Anterior cingulate cortex (tissue), 58 donors: ENCODE data around the gene ATE1.
A peak's percentile ranks its signal among the peaks of the same experiment; 100 is the strongest.
"Not testable (repeated sequence)": the region's sequence is repeated elsewhere in the genome, so short reads cannot be mapped to it uniquely, and the experiment has no call there.

ENCODE experiments used
- DNase-seq, 58 donors: peaks; one replicate each; lab custom pipeline; 2025; lab: John Stamatoyannopoulos, UW

ATE1 gene

DNA sequence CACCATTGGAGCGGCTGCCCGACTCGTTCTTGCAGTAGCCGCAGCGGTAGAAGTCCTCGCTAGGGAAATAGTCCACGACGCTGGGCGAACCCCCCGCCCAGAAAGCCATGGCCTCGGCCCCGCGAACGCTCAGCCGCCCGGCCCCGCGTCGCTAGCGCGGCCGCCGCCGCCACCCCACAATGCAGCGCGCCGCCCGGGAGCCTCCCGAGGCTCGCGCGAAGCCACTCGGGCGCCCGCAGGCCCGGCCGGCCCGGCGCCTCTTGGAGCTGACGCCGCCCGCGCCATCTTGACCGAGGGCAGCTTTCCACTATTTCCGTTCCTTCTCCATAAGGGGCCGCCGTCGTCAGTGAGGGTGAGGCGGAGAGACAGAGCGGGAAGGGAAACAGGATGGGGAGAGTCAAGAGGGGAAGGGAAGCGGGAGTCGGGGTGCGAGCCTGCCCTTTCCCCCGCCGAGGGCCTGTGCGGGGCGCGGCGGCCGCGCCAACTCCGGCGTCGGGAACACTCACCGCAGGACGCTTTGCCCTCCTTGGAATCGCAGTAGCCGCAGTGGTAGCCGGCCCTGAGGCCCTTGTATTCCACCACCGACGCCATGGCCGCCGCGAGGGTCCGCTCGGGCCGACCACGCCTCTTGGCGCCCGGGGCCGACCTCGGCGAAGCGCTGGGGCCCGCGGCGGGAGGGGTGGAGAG, at the start of gene ATE1:
Gene ATE1, minus strand, starts transcription at position 191 of the 687 bp plus-strand sequence. Its CDS starts 82 bp downstream, at position 109.
- DNase-seq = peak; percentile 38 to 93 (median 84)

DNA sequence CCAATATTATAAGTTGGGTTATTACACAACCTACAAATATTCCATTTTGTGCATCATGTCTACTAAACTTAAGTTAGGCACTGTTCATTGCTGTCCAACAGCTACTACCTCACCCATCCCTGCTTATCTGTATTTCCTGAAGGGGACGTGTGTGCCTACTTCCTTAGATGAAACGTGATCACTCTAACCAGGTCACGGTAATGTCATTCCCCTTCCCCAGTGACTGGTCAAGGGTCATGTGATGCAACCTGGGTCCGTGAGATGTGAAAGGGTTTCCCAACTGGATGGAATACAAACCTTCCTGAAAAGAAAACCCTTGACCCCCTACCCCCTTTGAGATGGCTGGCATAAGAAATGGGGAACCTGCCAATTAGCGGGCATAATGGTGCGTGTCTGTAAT, 48.8 kb upstream of the ATE1 start:
- no peak for DNase-seq

GRCh38 chr10:121975295-121976086, 47.7 kb upstream of the ATE1 start:
- DNase-seq = peak in 5 of 58 donors; percentile 22 to 56 (median 39)

GRCh38 chr10:121974535-121975294, 46.9 kb upstream of the ATE1 start, which contains the start of gene NSMCE4A:
Gene NSMCE4A, minus strand, starts transcription at chr10:121975217. Its CDS starts 52 bp downstream, at chr10:121975165.
- peak in 56 of 58 donors; percentile 14 to 80 (median 62) for DNase-seq

GRCh38 chr10:121974019-121974534, 46.2 kb upstream of the ATE1 start:
- peak in 1 of 58 donors; percentile 33 for DNase-seq

GRCh38 chr10:121969086-121969485, 41.3 kb upstream of the ATE1 start:
- DNase-seq = not testable (repeated sequence)

GRCh38 chr10:121965996-121966395, 38.2 kb upstream of the ATE1 start:
- DNase-seq = no peak

GRCh38 chr10:121961456-121961855, 33.6 kb upstream of the ATE1 start:
- no peak for DNase-seq

DNA sequence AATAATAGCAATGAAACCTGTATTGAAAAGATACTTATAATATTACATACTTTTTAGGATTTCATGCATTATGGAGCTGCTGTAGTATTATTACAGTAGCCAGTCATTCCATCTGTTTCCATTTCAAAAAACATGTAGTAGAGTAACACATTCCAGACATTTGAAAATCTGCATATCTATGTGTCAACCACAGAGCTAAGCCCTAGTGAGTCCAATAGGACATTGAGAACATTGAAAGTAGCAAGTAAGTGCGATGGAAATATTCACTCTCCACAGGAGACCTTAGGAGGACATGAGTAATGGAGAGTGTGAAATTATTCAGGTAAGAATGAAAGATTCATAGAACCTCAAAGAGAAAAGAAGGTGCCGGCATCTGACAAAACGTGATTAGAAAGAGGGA, 31.8 kb upstream of the ATE1 start:
- DNase-seq = no peak

DNA sequence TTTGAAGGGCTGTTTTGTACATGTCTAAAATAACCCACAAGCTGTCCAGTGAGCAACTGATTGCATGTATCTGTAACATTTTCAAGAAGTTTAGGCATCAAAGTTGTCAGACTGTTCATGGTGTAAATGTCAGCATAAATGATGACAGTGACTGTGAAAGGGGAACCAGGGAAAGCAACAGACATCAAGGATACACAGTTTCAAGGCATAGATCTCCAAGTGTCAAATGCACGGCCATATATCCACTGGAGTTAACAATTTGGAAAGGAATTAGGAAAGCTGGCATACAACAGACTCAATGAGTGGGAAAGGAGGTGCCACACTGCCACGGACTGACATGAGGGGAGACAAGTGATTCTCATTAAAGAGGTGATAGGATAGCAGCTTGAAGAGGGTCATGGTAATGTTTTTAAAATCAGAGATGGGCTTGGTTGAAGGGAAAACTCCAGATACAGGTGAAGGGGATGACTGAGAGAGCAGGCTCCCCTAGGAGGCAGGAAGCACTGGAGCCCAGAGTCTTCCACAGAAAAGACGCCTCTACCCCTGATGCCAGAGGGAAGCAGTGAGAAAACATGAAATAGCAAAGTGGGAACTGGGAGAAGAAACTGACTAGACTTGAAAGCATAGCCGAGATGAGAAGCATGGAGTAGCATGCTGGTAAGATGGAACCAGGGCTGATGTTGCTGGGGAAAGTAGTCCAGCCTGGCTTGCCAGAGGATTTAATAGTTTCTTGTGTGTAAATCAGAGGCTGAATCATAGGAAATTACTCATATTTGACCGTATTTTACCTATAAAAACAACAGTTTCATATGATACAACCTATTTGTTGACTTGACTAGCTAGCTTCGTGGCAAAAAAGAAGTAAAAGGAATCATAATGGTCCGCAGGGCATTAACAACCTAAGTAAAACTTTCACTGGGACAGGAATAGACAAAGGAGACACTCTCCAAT, 28.6 kb upstream of the ATE1 start:
- DNase-seq = no peak

GRCh38 chr10:121952226-121952625, 24.4 kb upstream of the ATE1 start:
- no peak for DNase-seq

DNA sequence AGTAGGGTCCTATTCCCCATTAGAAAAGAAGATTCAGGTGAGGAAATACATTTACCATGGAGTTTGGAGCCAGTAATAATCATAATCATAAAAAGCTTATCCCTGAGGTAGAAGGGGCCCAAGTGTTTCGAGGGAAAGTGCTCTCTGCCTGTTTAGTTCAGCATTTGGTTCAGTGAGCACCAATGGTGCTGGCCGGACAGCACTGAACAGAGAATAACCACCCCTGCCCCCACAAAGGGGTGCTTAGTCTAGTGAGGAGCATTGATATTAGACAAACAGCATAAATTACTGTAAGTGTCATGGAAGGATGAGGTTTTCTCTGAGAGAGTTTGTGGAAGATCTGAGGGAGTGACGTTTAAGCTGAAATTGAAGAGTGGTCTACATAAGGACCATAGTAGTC, 21.6 kb upstream of the ATE1 start:
- no peak for DNase-seq

DNA sequence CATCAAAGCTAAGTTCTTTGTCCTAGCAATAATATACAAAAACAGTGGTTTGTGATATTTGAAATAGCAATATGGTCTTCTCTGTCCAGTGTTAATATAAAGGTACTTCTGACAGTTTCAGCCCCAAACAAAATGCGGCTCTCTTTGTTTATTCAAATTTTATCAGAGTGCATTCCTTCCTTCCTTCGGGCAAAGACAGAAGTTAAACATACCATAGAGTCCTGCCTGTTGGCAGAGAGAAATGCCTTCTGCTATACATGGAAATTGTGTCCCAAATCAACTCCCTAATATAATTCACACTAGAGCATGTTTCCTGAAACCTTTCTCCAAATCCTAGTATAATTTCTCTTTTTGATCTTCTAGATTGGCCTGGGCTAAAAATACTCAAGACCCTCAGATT, 21.2 kb upstream of the ATE1 start:
- DNase-seq = no peak

- DNase-seq = peak in 1 of 58 donors; percentile 19
Observed at GRCh38 chr10:121947343-121948330, 19.8 kb upstream of the ATE1 start.

DNA sequence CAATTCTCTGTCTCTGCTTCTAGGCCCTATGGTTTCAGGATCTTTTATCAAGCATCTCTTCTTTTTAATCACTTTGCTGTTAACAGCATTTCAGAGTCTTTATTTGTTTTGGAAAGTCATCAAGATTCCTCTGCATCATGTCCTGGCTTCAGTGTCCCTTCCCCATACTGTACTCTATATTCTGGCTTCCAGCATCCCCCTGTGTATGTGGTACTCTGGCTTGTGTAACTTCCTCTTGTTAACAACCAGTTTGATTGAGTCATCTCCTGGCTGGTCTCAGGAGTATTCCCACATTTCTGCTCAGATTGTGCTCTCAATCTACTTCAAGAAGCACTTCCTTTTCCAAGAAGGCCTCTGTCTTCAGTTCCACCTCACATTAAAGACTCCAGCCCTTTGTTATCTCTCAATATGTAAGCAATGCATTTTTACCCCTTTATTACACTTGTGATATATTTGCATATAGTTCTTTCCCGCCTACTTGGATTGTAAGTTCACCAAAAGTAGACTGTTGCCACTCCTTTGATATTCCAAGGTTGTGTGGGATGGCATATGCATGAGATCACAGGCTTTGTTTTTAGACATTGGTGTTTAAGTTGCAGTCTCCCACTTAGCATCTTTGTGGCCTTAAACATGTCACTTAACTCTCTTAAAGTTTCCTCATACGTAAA, 15.1 kb upstream of the ATE1 start:
- DNase-seq = no peak

GRCh38 chr10:121941532-121941931, 13.7 kb upstream of the ATE1 start:
- no peak for DNase-seq

DNA sequence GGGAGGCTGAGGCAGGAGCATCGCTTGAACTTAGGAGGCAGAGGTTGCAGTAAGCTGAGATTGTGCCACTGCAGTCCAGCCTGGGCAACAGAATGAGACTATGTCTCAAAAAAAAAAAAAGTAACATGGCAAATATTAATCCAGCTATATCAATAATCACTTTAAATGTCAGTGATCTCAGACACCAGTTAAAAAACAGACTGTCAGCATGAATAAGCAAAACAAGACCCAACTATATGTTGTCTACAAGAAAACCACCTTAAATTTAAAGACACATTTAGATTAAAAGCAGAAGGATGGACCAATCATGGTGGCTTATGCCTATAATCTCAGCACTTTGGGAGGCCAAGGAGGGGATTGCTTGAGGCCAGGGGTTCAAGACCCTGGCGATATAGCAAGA, 8.5 kb upstream of the ATE1 start:
- no peak for DNase-seq

- DNase-seq = no peak
Observed at GRCh38 chr10:121935702-121936101, 7.9 kb upstream of the ATE1 start.
